Muscle of arm (tissue), 12 donors: ENCODE data around the gene MCTP2. TPM values are rescaled to one million over a fixed set of nuclear protein-coding genes. Genes with fewer than 3 reads are reported as not detected.
"Not testable (repeated sequence)": the region's sequence is repeated elsewhere in the genome, so short reads cannot be mapped to it uniquely, and the experiment has no call there.

Experiments
- DNase-seq: peaks from one replicate; pipeline ENCODE4 v3.0.0-alpha.2; 2013
- polyA plus RNA-seq, 12 donors: library from polyadenylated mRNA; unstranded; fragments of 120-200 nt; gene quantifications; one replicate each; pipeline ENCODE4 v1.2.1, GENCODE V29; 2013; ENCODE audit not compliant: insufficient read length in 12 of 12

MCTP2 gene
- polyA plus RNA-seq, 12 donors = 0.33 to 10.1 (median 0.57) TPM; not detected in 1

- DNase-seq = no peak
Observed at GRCh38 chr15:94234300-94234699, 2.9 kb downstream of the MCTP2 start.

DNA sequence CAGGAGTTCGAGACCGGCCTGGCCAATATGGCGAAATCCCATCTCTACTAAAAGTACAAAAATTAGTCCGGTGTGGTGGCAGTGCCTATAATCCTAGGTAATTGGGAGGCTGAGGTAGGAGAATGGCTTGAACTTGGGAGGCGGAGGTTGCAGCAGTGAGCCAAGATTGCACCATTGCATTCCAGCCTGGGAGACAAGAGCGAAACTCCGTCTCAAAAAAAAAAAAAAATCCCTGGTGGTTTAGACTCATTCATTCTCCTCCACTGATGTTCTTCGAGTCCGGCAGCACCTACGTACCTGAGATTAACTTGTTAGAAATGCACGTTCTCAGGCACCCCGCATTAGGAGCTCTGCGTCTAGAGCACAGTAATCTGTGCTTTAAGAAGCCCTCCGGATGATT lies 3.7 kb downstream of the MCTP2 start:
- DNase-seq = no peak

- DNase-seq = no peak
Observed at GRCh38 chr15:94235646-94236045, 4.3 kb downstream of the MCTP2 start.

DNA sequence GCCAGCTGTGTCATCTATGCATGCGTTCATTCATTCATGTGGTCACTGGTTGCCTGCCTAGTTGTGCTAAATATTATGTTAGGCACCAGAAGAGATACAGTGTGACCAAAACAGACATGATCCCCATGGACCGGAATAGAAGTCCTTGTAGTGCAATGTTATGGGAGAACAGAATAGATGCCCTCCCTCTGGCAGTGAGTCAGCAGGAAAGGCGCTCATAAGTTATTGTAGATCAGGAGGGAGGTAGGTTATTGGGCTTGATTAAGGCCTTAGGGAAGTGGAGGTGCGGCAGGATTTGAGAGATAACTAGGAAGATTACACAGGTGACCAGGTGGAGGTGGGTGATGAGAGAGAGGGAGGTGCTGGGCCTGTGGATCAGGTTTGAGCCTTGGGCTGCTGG lies 5.2 kb downstream of the MCTP2 start:
- no peak for DNase-seq

GRCh38 chr15:94237903-94238302 lies 6.5 kb downstream of the MCTP2 start:
- no peak for DNase-seq

DNA sequence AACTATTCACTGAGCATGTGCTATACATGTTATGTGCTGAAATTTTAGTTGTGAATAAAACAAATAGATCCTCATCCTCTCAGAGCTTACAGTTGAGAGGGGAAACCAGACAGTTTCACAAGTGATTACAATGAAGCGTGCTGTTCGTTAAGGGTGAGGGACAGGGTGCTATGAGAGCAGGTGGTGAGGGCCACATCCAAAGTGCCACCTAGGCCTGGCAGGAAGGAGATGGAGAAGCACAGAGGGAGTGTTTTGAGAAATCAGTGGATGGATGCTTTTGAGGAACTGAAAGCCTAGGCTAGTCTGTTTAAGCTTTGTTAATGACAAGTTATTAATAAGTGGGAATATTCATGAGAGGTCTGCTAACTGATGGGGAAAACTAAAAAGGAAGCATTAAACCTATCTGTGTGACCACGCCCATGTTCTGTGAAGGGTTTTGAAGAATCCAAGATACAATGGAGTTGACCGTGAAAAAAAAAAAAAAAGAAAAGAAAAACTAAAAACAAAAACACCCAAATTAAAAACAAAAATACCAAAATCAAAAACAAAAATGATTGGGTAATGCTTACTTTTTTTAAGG lies 7.3 kb downstream of the MCTP2 start:
- DNase-seq = no peak

DNA sequence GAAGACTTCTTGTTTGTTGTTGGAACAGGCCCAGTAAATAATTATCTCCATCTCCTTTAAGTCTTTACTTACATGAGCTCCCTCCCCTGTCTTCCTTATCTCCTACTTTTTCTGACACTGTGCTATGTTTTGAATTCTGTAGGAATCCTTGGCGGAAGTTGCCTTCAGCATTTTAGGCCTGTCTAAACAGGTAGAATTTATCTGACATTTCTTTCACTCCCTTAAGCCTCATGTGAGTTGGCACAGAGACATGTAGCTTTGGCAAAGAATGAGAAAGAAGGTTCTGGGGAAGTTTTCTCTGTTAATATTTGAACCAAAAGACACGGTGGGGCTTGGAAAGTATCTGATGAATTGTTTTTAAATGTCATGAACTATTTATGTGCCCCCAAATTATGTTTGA lies 8.1 kb downstream of the MCTP2 start:
- no peak for DNase-seq

DNA sequence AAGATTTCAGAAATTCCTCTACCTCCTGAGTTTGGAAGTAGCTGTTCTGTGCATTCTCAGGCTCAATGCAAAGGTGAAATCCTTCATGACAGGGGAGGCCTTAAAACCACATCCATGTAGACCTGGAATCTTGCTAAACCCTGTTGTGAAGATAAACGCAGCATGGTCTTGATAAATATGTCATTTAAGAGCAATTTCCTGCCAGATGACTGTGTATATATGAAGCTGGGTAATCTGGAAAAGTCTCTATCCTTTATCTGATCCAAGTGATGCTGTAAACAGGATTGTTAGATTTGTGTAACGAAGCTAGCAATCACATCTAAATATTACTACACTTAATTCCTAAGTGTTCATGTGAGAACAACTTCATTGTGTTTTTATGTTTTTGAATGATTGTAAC lies 9.1 kb downstream of the MCTP2 start:
- DNase-seq = no peak

DNA sequence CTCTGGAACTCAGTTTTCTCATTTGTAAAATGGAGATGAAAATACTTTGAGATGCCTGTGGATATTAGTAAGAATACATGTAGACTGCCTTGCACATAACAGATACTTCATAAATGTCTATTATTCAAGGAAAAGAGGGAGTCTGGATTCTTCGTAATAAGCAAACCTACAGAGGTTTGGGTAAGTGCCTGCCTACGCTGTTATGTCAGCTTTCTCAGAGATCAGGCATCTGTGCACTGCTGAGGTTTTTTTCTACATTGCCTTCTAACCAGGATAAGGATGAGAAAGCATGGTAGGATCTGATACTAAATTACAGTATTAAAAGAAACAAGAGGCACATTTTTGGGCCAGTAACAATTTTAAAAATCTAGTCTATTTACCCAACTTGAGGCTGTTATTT lies 10.9 kb downstream of the MCTP2 start:
- DNase-seq = no peak

GRCh38 chr15:94243003-94243402 lies 11.6 kb downstream of the MCTP2 start:
- DNase-seq = not testable (repeated sequence)

GRCh38 chr15:94243418-94243817 lies 12.1 kb downstream of the MCTP2 start:
- DNase-seq = no peak

- DNase-seq = no peak
Observed at GRCh38 chr15:94246016-94246415, 14.7 kb downstream of the MCTP2 start.

DNA sequence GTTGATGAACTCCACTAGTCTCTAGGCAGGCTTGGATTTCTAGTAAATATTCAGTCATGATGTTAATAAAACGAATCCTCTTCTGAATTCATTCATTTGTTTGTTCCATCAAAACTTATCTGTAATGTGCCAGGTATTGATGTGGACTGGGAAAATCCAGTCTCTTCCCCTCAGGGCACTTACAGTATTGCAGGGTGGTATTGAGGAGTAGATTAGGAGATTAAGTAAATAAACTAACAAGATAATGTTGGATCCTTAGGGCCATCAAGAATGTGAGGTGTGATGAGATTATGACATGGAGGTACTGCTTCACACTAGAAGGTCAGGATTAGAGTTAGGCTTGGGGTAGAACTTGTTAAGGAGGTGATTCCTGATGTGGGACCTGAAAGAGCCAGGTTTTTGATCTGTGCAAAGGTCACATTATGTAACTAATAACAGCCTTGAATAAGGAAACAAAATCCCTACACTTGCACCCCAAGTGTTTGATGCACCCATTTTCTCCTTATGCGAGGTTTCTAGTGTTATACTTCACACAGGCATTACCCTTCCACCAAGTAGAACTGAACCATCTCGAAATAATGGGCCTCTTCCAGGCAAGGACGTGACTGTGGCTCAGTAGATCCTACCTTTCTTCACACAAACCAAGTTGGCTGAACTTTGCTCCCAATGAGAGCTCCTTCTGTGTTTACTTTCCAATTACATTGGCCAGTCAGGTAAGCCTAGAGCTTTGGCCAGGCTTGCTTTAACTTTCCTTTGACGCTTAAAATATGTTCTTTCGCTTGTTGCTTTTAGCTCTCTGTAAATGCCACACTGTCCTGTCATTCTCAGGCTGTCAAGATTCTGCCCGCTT lies 16.7 kb downstream of the MCTP2 start:
- DNase-seq = no peak

- no peak for DNase-seq
Observed at GRCh38 chr15:94250801-94251200, 19.4 kb downstream of the MCTP2 start.

DNA sequence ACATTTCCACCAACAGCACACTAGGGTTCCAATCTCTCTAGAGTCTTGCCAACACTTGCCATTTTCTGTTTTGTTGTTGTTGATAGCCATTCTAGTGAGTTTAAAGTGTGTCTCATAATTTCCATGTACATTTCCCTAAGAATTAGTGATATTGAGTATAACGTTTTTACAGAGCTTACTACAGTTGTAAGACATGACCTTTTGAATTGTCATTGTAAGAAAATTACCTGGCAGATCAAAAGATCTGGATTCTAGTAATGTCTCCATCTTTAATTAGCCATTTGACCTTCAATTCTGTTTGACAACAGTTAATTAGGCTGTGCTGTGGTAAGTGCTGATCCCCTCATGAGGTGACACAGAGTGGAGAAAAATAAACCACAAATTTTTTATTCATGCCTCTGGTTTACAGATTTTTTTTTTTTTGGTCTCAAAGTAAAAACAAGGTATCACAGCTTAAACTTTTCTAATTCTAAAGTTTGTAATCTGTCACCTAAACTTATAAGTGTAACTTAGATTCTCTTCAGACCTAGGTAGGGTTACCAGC lies 20.9 kb downstream of the MCTP2 start:
- DNase-seq = no peak

DNA sequence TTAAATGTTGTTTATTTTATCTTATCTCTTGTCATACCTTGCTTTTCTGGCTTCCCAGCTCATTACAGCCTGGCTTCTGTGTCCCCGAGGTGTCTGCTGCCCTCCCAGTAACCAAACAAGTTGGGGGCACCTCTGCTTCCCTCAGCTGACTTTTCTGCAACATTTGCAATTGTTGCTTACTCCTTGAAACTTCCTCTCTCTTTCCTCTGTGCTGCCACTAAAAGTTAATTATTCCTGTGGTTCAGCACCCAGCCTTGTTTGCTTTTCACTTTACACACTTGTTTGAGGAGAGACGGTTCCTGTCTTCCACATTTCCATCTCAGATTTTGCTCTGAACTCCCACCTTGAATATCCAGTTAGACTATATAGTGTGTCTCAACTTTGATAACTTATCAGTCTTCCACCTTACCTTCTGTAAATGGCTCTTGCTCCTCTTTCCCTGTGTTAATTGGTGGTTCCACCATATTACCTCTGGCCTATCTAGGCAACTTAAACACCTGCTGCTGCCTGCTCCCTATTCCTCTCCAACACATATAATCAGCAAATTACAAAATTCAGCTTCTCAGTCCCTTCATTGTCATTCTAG lies 21.6 kb downstream of the MCTP2 start:
- no peak for DNase-seq

GRCh38 chr15:94253742-94254141 lies 22.4 kb downstream of the MCTP2 start:
- no peak for DNase-seq

DNA sequence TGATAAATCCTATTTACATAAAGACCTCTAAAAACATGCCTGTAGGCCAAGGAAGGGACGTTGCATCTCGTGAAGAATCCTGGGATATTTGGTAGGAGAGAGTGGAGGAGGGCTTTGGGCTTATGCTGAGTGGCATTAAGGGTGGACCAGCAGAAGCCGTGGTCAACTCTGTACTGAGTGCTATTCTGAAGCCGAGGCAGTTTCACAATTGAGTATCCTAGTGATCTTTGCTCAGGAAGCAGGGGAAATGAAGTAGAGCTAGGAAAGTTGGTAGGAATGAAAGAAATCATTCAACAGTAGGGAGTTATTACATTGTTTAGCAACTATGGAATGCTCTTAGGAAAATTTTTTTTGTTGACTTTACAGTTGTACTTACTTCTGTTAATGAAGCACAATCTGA lies 24.2 kb downstream of the MCTP2 start:
- DNase-seq = no peak

- no peak for DNase-seq
Observed at GRCh38 chr15:94256511-94256910, 25.1 kb downstream of the MCTP2 start.

- not testable (repeated sequence) for DNase-seq
Observed at GRCh38 chr15:94257776-94258175, 26.4 kb downstream of the MCTP2 start.

DNA sequence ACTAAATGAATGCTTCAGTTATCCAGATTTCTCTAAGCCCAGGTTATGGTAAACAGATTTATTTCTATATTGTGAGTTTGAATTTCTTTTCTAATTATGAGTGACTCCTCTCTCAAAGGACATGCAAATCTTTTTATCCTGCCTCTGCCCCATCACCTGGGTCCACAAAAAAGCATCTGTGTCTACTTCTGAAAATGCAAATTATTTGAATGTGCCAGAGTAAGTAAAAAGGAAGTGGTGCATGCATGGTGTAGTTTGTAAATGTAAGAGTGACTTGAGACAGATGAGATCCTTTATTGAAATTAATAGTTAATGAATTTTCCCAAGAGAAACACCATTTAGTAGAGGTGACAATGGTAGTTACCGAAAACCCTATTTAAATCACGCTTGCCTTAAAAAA lies 26.9 kb downstream of the MCTP2 start:
- DNase-seq = no peak

GRCh38 chr15:94259121-94259751 lies 27.9 kb downstream of the MCTP2 start:
- no peak for DNase-seq
